Sigmoid colon (tissue), 7 donors: ENCODE data around the gene TNS2. TPM values are rescaled to one million over a fixed set of nuclear protein-coding genes. Genes with fewer than 3 reads are reported as not detected.
"Not testable (repeated sequence)": the region's sequence is repeated elsewhere in the genome, so short reads cannot be mapped to it uniquely, and the experiment has no call there.

Experiments used
- DNase-seq: peaks from one replicate; pipeline ENCODE4 v3.0.0-alpha.2; 2019
- H3K27ac ChIP-seq, 4 donors: fragments of 200-600 bp; sonication (generic); one replicate each; pipeline ENCODE4 v1.5.1; 2016 to 2019; ENCODE audit warnings: mild to moderate bottlenecking in 1 of 4
- H3K27me3 ChIP-seq, 3 donors: fragments of 200-600 bp; sonication (generic); one replicate each; pipeline ENCODE4 v1.5.1; 2019; ENCODE audit warnings: mild to moderate bottlenecking in 1 of 3
- H3K36me3 ChIP-seq, 4 donors: fragments of 200-600 bp; sonication (generic); one replicate each; pipeline ENCODE4 v1.5.1; 2016 to 2019
- H3K4me1 ChIP-seq, 4 donors: fragments of 200-600 bp; sonication (generic); one replicate each; pipeline ENCODE4 v1.5.1; 2017 to 2019
- H3K4me3 ChIP-seq, 4 donors: fragments of 200-600 bp; sonication (generic); one replicate each; pipeline ENCODE4 v1.5.1; 2017 to 2019; ENCODE audit warnings: mild to moderate bottlenecking in 2 of 4, moderate library complexity in 1 of 4
- H3K9me3 ChIP-seq, 4 donors: fragments of 200-600 bp in 3 of 4; sonication (generic) in 3 of 4; one replicate each; pipeline versions ENCODE4 v1.5.1 to v1.6.1; 2013 to 2019
- EP300 ChIP-seq, 4 donors: sonication (generic); formaldehyde crosslinking; IDR thresholded peaks; one replicate each; pipeline ENCODE4 v1.6.1; 2017; ENCODE audit warnings: antibody characterized with exemption in 4 of 4
- POLR2A ChIP-seq, 2 donors: fragments of 450-650 bp; IDR thresholded peaks; one replicate each; pipeline ENCODE4 v1.6.1; 2016; ENCODE audit warnings: antibody characterized with exemption in 2 of 2, mild to moderate bottlenecking in 2 of 2, moderate library complexity in 2 of 2
- POLR2AphosphoS5 ChIP-seq, 4 donors: sonication (generic); formaldehyde crosslinking; IDR thresholded peaks; one replicate each; pipeline ENCODE4 v1.6.1; 2017; ENCODE audit warnings: antibody characterized with exemption in 4 of 4
- WGBS, 2 donors: extraction: QIAGEN DNeasy Blood & Tissue Kit; methylation state at CpG; one replicate each; pipeline ENCODE4 v1.1.7; 2013; 5-methylcytosine and 5-hydroxymethylcytosine counted together
- intact Hi-C: fragments of 100-400 bp; cut with DNase I; formaldehyde crosslinking; loops from one replicate; pipeline ENCODE4 v1.15.1; 2023
- polyA plus RNA-seq, 3 donors: library from polyadenylated mRNA; stranded (reverse); fragments of 200-250 nt; gene quantifications; one replicate each; pipeline ENCODE4 v1.2.3, GENCODE V29; 2013
- total RNA-seq, 4 donors: library from RNA; depleted of rRNA; stranded (reverse); fragments of >200 nt; gene quantifications; one replicate each; pipeline ENCODE4 v1.1.0, GENCODE V29; 2016
- TF ChIP-seq, protein P1 (sequence below), 4 experiments: fragments of 450-650 bp in 3 of 4; fragments of 200-600 bp in 1 of 4; IDR thresholded peaks; one replicate each; pipeline ENCODE4 v1.5.1; 2016 to 2019; ENCODE audit warnings: antibody characterized with exemption in 4 of 4, mild to moderate bottlenecking in 3 of 4, moderate library complexity in 2 of 4
- donor health status: healthy with polysubstance abuse.
- donor health status: Bipolar disorder and iron deficiency.
- donor health status: healthy.

The TNS2 gene
- total and polyA plus RNA-seq, 7 donors: 12.5 to 117 (median 109) TPM

DNA sequence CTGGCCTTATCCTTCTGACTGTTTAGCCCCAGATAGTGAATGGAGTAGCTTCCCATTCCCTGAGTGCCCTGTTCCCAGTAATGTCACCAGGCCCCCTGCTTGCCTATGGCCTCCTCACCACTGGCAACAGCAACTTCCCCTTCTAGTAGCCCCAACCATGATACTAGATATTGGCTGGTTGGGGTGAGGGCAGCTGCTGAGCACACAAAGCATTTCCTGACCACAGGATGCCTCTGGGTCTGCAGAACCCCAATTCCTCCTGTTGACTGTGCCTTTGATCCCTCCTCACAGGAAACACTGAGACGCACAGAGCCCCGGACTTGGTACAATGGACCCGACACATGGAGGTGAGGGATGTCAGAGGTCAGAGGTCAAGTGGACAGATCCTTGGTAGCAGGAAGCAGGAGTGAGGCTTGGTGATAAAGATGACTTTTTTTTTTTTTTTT is 54.0 kb downstream of the TNS2 start:
- TF ChIP-seq, protein P1, sequence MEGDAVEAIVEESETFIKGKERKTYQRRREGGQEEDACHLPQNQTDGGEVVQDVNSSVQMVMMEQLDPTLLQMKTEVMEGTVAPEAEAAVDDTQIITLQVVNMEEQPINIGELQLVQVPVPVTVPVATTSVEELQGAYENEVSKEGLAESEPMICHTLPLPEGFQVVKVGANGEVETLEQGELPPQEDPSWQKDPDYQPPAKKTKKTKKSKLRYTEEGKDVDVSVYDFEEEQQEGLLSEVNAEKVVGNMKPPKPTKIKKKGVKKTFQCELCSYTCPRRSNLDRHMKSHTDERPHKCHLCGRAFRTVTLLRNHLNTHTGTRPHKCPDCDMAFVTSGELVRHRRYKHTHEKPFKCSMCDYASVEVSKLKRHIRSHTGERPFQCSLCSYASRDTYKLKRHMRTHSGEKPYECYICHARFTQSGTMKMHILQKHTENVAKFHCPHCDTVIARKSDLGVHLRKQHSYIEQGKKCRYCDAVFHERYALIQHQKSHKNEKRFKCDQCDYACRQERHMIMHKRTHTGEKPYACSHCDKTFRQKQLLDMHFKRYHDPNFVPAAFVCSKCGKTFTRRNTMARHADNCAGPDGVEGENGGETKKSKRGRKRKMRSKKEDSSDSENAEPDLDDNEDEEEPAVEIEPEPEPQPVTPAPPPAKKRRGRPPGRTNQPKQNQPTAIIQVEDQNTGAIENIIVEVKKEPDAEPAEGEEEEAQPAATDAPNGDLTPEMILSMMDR (IDR thresholded peaks at IDR 0.05): no peak
- TF ChIP-seq POLR2AphosphoS5 (IDR thresholded peaks at IDR 0.05): no peak
- TF ChIP-seq EP300 (IDR thresholded peaks at IDR 0.05): no peak
- no peak for TF ChIP-seq POLR2A (IDR thresholded peaks at IDR 0.05)
- Histone ChIP-seq H3K27me3 (no peaks in the 10 kb centered on the region), H3K36me3 (peaks cover 0 to 8% (median 0%) of the 10 kb centered on the region in 4 donors), H3K9me3 (no peaks in the 10 kb centered on the region), H3K4me3 (no peak overlapping the region), H3K4me1 (peaks cover 0 to 17% (median 11%) of the 10 kb centered on the region in 4 donors), H3K27ac (no peak overlapping the region)
- WGBS, 2 donors: 41 to 76% methylated on average over 3 of the region's 3 CpGs
- intact Hi-C loops: no loop called here
- no peak for DNase-seq

DNA sequence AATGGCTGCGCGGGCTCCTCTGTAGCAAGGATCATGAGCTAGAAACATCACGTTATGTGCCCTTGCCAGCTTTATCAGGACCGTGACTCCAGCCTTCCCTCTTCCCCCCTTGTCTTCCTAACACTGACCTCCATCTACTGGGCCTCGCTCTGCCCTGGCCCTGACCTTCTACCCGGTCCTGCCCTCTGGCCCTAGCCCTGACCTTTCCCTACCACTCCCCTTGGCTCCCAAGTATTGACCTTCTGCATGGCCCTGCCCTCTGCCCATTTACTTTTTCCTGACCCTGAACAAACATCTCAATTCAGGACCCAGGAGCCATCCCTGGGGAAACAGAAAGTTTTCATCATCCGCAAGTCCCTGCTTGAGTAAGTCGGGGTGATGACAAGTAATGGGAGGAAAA is 55.4 kb downstream of the TNS2 start:
- Histone ChIP-seq H3K4me1 (peaks cover 0 to 11% (median 4%) of the 10 kb centered on the region in 4 donors), H3K36me3 (peaks cover 0 to 8% (median 0%) of the 10 kb centered on the region in 4 donors), H3K27ac (no peak overlapping the region), H3K9me3 (no peaks in the 10 kb centered on the region), H3K4me3 (no peak overlapping the region), H3K27me3 (no peaks in the 10 kb centered on the region)
- WGBS, 2 donors: 94% methylated on average over 8 of the region's 8 CpGs
- TF ChIP-seq POLR2A (IDR thresholded peaks at IDR 0.05): no peak
- TF ChIP-seq, protein P1 (IDR thresholded peaks at IDR 0.05): no peak
- no peak for TF ChIP-seq EP300 (IDR thresholded peaks at IDR 0.05)
- TF ChIP-seq POLR2AphosphoS5 (IDR thresholded peaks at IDR 0.05): no peak
- no peak for DNase-seq
- intact Hi-C loops: no loop called here

DNA sequence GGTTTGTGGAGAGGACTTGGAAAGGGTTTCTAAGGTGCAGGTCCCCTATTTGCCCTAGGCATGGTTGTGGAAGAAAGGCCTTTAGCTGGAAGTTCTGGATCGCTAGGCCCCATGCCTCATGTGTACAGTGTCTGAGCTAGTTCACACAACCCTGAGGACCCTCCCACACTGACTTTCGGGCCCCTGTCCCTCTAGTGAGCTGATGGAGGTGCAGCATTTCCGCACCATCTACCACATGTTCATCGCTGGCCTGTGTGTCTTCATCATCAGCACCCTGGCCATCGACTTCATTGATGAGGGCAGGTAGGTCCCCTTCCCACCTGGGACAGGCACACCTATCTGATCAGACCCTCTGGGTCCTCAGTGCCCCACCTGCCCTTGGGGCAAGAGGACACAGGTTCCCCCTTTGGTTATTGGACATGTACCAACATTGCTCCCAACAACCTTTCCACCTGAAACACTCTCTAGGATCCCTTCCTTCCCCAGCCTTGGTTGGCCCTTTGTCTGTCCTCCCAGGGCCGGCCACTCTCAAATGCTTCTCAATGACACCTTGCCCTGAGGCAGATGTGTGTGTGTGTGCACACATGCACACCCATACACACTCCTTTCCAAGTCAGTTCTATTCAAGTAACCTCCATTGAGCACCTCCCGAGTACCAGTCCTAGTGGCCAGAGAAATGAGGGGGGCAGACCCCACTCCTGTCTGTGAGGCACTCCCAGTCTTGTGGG is 56.0 kb downstream of the TNS2 start:
- 94 to 95% methylated on average over 7 of the region's 7 CpGs for WGBS, 2 donors
- H3K4me1 ChIP-seq: peaks cover 0 to 11% (median 4%) of the 10 kb centered on the region in 4 donors

DNA sequence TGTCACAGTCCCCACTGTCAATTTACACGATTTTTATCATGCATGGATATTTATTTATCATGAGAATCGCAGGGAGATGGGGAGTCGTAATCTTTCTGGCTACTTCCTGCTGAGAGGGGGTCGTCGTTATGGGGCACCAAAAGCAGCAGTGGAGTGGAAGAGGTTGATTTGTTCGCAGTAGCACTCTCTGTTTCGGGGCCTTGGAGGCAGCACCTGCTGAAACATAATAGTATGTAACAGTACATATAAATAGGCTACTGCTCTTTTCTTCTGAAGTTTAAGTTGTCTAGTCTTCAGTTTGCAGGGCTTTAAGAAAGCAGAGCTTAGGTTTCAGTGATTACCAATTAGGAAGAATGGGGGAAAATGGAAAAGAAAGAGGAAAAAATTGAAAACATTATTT is 57.3 kb downstream of the TNS2 start:
- H3K27ac ChIP-seq: no peak overlapping the region
- DNase-seq: no peak

More for the DNA sequence above, 56.0 kb downstream of the TNS2 start:
- Histone ChIP-seq H3K36me3 (peaks cover 0 to 6% (median 0%) of the 10 kb centered on the region in 4 donors), H3K9me3 (no peaks in the 10 kb centered on the region), H3K27ac (no peak overlapping the region), H3K4me3 (no peak overlapping the region), H3K27me3 (no peaks in the 10 kb centered on the region)
- TF ChIP-seq POLR2AphosphoS5 (IDR thresholded peaks at IDR 0.05) (no peak), EP300 (IDR thresholded peaks at IDR 0.05) (no peak), POLR2A (IDR thresholded peaks at IDR 0.05) (no peak)
- TF ChIP-seq, protein P1 (IDR thresholded peaks at IDR 0.05): no peak
- intact Hi-C loops: no loop called here
- no peak for DNase-seq

GRCh38 chr12:53112431-53112830 is 62.6 kb downstream of the TNS2 start:
- intact Hi-C loops, H3K9me3 ChIP-seq, H3K27ac ChIP-seq, H3K36me3 ChIP-seq, H3K4me3 ChIP-seq, DNase-seq, H3K27me3 ChIP-seq: not testable (repeated sequence)
- peaks cover 0 to 11% (median 4%) of the 10 kb centered on the region in 4 donors for H3K4me1 ChIP-seq
- 94 to 95% methylated on average over 7 of the region's 7 CpGs for WGBS, 2 donors

More for the DNA sequence above, 57.3 kb downstream of the TNS2 start:
- H3K36me3 ChIP-seq: no peaks in the 10 kb centered on the region
- no peak for TF ChIP-seq EP300 (IDR thresholded peaks at IDR 0.05)
- TF ChIP-seq, protein P1 (IDR thresholded peaks at IDR 0.05): no peak
- TF ChIP-seq POLR2A (IDR thresholded peaks at IDR 0.05): no peak
- TF ChIP-seq POLR2AphosphoS5 (IDR thresholded peaks at IDR 0.05): no peak
- 67 to 70% methylated on average over 7 of the region's 7 CpGs for WGBS, 2 donors
- H3K4me1 ChIP-seq: peaks cover 0 to 11% (median 4%) of the 10 kb centered on the region in 4 donors
- no peaks in the 10 kb centered on the region for H3K9me3 ChIP-seq
- intact Hi-C loops: no loop called here
- no peaks in the 10 kb centered on the region for H3K27me3 ChIP-seq
- H3K4me3 ChIP-seq: no peak overlapping the region
